Measurements from ENCODE around the gene HERPUD1. TPM values are rescaled to one million over a fixed set of nuclear protein-coding genes. Genes with fewer than 3 reads are reported as not detected.
A peak's percentile ranks its signal among the peaks of the same experiment; 100 is the strongest.

Gene HERPUD1
- total RNA-seq, 2 experiments from 2014 or later, result 140 to 342 TPM

- intact Hi-C loops (cut with micrococcal nuclease; ENCODE audit: unreplicated experiment), result loop anchor here (2.0 kb wide), 1 partner anchor 38 kb away; no protein-coding TSS in a partner anchor
- BruUV-seq (replicated peaks), result no TSS peak
- DNase-seq (ENCODE audit: low spot score), result no peak
- Histone ChIP-seq H3K4me3 (ENCODE audit: low read depth, low read length, poor library complexity, severe bottlenecking) (peak overlapping the region; percentile 27), H3K4me1 (ENCODE audit: insufficient read depth, low read length, poor library complexity, severe bottlenecking) (peaks cover 36% of the 10 kb centered on the region), H3K9me2 (ENCODE audit: insufficient read depth, low read length) (no peaks in the 10 kb centered on the region), H3K9me3 (ENCODE audit: low read length) (no peaks in the 10 kb centered on the region), H4K20me1 (ENCODE audit: insufficient read depth, low read length) (no peaks in the 10 kb centered on the region), H3K36me3 (ENCODE audit: insufficient read depth, low read length) (peaks cover 30% of the 10 kb centered on the region), H3K4me2 (ENCODE audit: low read length) (peak overlapping the region; percentile 74), H2AFZ (ENCODE audit: low read length) (peak overlapping the region; percentile 49; the same call in 1 of the 2 replicates), H3K27ac (ENCODE audit: low read depth, low read length, poor library complexity, severe bottlenecking) (peak overlapping the region; percentile 72), H3K79me2 (ENCODE audit: insufficient read depth, low read depth, low read length) (no peaks in the 10 kb centered on the region)
- no peak for TF ChIP-seq EZH2phosphoT487 (IDR thresholded peaks at IDR 0.05; ENCODE audit: borderline replicate concordance, low read depth, low read length)
- TF ChIP-seq CTCF (conservative IDR thresholded peaks at IDR 0.05; ENCODE audit: low read length), result no peak
- POLR2A ChIA-PET, result interaction anchor here (0.7 to 1.8 kb wide), 10 partner anchors 9 to 112 kb away, joined by 3 to 11 read pairs (median 3); no protein-coding TSS in a partner anchor
- CTCF ChIA-PET (ENCODE audit: unreplicated experiment), result interaction anchor here (1.1 to 2.2 kb wide), 2 partner anchors 55 to 82 kb away, joined by 4 to 12 read pairs; no protein-coding TSS in a partner anchor
Observed at GRCh38 chr16:56950455-56950854, 18.5 kb downstream of the HERPUD1 start.

- Histone ChIP-seq H3K36me3 (ENCODE audit: insufficient read depth, low read length) (peaks cover 24% of the 10 kb centered on the region), H3K79me2 (ENCODE audit: insufficient read depth, low read depth, low read length) (no peaks in the 10 kb centered on the region), H4K20me1 (ENCODE audit: insufficient read depth, low read length) (no peaks in the 10 kb centered on the region), H3K9me2 (ENCODE audit: insufficient read depth, low read length) (no peaks in the 10 kb centered on the region), H2AFZ (ENCODE audit: low read length) (peak overlapping the region; percentile 49; the same call in 1 of the 2 replicates), H3K9me3 (ENCODE audit: low read length) (no peaks in the 10 kb centered on the region), H3K4me3 (ENCODE audit: low read depth, low read length, poor library complexity, severe bottlenecking) (peak overlapping the region; percentile 27), H3K27ac (ENCODE audit: low read depth, low read length, poor library complexity, severe bottlenecking) (peak overlapping the region; percentile 72), H3K4me2 (ENCODE audit: low read length) (peak overlapping the region; percentile 74), H3K4me1 (ENCODE audit: insufficient read depth, low read length, poor library complexity, severe bottlenecking) (peaks cover 36% of the 10 kb centered on the region)
- ChIA-PET CTCF (ENCODE audit: unreplicated experiment) (interaction anchor here (0.7 to 2.2 kb wide), 5 partner anchors 11 to 93 kb away, joined by 3 to 12 read pairs (median 4); partner anchors contain the start of gene CETP), POLR2A (interaction anchor here (0.8 to 2.6 kb wide), 15 partner anchors 10 to 111 kb away, joined by 3 to 11 read pairs (median 5); partner anchors contain the start of gene NLRC5)
- BruUV-seq (replicated peaks), result no TSS peak
- peak; percentile 90 for DNase-seq (ENCODE audit: low spot score)
- intact Hi-C loops (cut with micrococcal nuclease; ENCODE audit: unreplicated experiment), result loop anchor here (1.0 to 2.0 kb wide), 3 partner anchors 38 to 158 kb away; no protein-coding TSS in a partner anchor
- TF ChIP-seq EZH2phosphoT487 (IDR thresholded peaks at IDR 0.05; ENCODE audit: borderline replicate concordance, low read depth, low read length), result no peak
- peak; percentile 89 for TF ChIP-seq CTCF (conservative IDR thresholded peaks at IDR 0.05; ENCODE audit: low read length)
Observed at GRCh38 chr16:56950881-56951771, 19.2 kb downstream of the HERPUD1 start.
